Measurements from ENCODE around the gene CENPS.

GRCh38 chr1:10457875-10458274 lies 27.6 kb downstream of the CENPS start:
- TF ChIP-seq CTCF (IDR thresholded peaks at IDR 0.05), result no peak
- no peak for TF ChIP-seq EZH2 (IDR thresholded peaks at IDR 0.05)

All from neural progenitor cell (in vitro differentiated cells).